ENCODE data around the gene SMPDL3B.

SMPDL3B gene

GRCh38 chr1:27934818-27935549 lies at the start of gene SMPDL3B:
Gene SMPDL3B, plus strand, starts transcription at chr1:27935000. Its CDS starts 184 bp downstream, at chr1:27935184.
- TF ChIP-seq, protein P1, sequence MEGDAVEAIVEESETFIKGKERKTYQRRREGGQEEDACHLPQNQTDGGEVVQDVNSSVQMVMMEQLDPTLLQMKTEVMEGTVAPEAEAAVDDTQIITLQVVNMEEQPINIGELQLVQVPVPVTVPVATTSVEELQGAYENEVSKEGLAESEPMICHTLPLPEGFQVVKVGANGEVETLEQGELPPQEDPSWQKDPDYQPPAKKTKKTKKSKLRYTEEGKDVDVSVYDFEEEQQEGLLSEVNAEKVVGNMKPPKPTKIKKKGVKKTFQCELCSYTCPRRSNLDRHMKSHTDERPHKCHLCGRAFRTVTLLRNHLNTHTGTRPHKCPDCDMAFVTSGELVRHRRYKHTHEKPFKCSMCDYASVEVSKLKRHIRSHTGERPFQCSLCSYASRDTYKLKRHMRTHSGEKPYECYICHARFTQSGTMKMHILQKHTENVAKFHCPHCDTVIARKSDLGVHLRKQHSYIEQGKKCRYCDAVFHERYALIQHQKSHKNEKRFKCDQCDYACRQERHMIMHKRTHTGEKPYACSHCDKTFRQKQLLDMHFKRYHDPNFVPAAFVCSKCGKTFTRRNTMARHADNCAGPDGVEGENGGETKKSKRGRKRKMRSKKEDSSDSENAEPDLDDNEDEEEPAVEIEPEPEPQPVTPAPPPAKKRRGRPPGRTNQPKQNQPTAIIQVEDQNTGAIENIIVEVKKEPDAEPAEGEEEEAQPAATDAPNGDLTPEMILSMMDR (IDR thresholded peaks at IDR 0.05) = no peak
- peak within 1 kb of the TSS; percentile 20 for H3K4me3 ChIP-seq
- H3K27ac ChIP-seq = no peak within 1 kb of the TSS
- DNase-seq (ENCODE audit: low spot score) = no peak

- TF ChIP-seq, protein P1 (IDR thresholded peaks at IDR 0.05) = no peak
- no peak overlapping the region for H3K4me3 ChIP-seq
- DNase-seq (ENCODE audit: low spot score) = no peak
- H3K27ac ChIP-seq = peak overlapping the region in 1 of 2 donors; percentile 79
Measured at GRCh38 chr1:27885114-27885528, 49.7 kb upstream of the SMPDL3B start.

DNA sequence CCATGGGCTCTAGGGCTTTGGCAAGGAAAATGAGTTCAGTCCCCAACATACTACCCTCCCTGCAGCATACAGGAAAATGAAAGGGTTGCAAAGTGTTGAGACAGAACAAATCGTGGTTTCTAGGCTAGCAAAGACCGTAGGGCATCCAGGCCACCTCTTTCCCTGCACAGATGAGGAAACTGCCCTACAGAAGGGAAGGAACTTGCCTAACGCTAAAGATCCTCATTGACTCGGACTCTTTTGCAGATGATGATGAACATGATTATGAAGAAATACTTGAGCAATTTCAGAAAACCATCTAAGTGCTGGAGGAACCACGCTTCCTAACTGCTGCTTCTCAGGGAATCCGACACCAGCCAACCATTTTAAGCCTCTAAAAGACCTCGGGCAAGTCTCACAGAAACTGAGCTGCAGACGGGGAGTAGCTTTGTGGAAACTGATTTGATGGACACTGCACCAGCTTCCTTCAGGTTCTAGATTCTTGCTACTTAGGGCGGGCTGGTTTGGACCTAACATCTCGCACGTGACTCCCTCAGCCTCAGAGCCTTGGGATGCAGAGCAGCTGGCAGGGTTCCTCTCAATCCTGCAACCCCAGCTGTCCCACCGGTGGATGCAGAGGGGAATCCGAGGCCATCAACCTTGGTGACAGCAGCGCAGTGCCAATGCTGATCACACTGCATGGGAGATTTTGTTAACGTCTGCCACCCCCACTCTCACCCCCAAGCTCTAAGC lies 49.0 kb upstream of the SMPDL3B start:
- DNase-seq (ENCODE audit: low spot score) = no peak
- peak overlapping the region in 1 of 2 donors; percentile 79 for H3K27ac ChIP-seq
- TF ChIP-seq, protein P1 (IDR thresholded peaks at IDR 0.05) = no peak
- no peak overlapping the region for H3K4me3 ChIP-seq

GRCh38 chr1:27886353-27886679 lies 48.5 kb upstream of the SMPDL3B start:
- DNase-seq (ENCODE audit: low spot score) = no peak
- Histone ChIP-seq H3K27ac (peak overlapping the region in 1 of 2 donors; percentile 79), H3K4me3 (no peak overlapping the region)
- TF ChIP-seq, protein P1 (IDR thresholded peaks at IDR 0.05) = no peak

DNA sequence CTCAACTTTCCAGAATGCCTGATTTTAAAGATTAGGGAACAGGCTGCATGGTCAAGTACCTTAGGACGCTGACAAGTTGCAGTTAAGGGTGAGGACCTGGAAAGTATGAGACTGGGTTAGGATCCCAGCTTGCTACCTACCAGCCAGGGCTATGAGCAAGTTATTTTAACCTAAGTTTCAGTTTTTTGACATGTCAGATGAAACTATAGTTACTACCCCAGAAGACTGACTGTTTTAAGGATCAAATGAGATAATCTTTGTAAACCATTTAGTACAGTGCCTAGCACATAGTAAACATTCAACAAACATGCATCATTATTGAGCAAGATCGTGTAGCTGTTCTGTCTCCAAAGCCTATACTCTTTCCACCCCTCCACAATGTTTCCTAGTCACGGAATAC lies 48.1 kb upstream of the SMPDL3B start:
- Histone ChIP-seq H3K4me3 (no peak overlapping the region), H3K27ac (peak overlapping the region in 1 of 2 donors; percentile 79)
- DNase-seq (ENCODE audit: low spot score) = no peak
- TF ChIP-seq, protein P1 (IDR thresholded peaks at IDR 0.05) = no peak

DNA sequence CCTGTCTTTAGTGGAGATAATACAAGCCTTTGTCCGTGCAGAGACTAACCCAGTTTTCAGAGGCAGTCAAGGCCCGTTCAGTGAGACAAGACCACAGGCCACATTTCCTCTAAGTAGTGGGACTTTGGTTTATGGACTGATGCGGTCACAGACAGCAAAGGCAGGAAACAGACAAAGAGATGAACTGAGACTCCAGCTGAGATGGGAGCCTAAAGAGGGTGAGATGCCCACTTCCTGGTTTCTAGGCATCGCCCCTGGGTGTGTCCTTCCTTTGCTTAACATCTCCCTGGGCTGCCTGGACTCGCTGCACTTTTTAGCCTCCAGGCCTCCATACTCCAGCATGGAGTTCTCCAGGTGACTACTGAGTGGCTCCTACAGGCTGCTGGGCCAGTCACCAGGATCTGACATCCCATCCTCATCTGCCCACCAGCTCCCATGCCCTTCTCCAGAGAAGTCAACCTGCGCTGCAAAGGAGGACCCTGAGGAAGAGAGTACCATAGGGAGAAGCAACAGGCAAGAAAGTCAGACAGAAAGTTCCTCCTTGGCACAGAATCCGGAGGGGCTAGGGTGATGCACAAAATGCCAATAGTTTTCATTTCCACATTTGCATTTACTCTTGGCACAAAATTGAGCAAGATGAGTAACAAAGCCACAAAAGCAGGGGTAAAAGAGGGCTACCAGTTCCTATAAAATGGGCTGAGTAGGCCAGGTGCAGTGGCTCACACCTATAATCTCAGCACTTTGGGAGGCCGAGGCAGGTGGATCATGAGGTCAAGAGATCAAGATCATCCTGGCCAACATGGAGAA lies 47.4 kb upstream of the SMPDL3B start:
- TF ChIP-seq, protein P1 (IDR thresholded peaks at IDR 0.05) = no peak
- DNase-seq (ENCODE audit: low spot score) = no peak
- Histone ChIP-seq H3K27ac (peak overlapping the region in 1 of 2 donors; percentile 79), H3K4me3 (no peak overlapping the region)

Measured in coronary artery (tissue), 2 donors.